ENCODE results near the gene RCAN2. TPM values are rescaled to one million over a fixed set of nuclear protein-coding genes. Genes with fewer than 3 reads are reported as not detected.

The RCAN2 gene
- total RNA-seq, 1 experiment from 2014 or later, result 3.7 TPM

DNA sequence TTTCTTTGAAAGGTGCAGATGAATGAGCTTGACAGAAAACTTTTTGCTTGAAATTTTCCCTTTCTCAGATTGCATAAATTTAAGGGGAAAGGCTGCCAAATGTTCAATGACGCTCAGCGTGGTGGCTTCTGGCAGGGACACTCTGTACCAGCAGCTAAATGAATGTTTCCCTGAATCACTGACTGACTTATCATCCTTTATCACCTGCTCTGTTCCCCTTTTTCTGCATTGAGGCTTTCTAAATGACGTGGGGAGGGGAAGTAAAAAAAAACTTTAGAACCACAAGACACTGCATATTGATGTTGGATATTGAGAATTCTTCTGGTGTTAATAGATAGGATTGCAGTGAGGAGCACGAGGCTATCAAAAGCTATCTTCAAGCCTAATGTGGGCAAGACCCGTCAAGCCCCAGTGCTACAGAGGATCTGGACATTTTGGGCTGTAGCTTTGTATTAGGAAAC is 273.5 kb downstream of the RCAN2 start:
- H3K4me3 Mint-ChIP-seq (ENCODE audit: low read depth, unreplicated experiment), result no peak overlapping the region
- DNase-seq, result no peak
- no TSS peak for BruUV-seq (replicated peaks)
- CTCF ChIA-PET, result interaction anchor here (1.4 to 1.8 kb wide), 2 partner anchors 127 to 193 kb away, joined by 4 to 5 read pairs; no protein-coding TSS in a partner anchor
- intact Hi-C loops (cut with micrococcal nuclease; ENCODE audit: unreplicated experiment), result no loop called here
- no peak overlapping the region for H3K27ac Mint-ChIP-seq (ENCODE audit: unreplicated experiment)
- TF ChIP-seq, protein P1, sequence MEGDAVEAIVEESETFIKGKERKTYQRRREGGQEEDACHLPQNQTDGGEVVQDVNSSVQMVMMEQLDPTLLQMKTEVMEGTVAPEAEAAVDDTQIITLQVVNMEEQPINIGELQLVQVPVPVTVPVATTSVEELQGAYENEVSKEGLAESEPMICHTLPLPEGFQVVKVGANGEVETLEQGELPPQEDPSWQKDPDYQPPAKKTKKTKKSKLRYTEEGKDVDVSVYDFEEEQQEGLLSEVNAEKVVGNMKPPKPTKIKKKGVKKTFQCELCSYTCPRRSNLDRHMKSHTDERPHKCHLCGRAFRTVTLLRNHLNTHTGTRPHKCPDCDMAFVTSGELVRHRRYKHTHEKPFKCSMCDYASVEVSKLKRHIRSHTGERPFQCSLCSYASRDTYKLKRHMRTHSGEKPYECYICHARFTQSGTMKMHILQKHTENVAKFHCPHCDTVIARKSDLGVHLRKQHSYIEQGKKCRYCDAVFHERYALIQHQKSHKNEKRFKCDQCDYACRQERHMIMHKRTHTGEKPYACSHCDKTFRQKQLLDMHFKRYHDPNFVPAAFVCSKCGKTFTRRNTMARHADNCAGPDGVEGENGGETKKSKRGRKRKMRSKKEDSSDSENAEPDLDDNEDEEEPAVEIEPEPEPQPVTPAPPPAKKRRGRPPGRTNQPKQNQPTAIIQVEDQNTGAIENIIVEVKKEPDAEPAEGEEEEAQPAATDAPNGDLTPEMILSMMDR (IDR thresholded peaks at IDR 0.05; ENCODE audit: unreplicated experiment), result no peak
- no peaks in the 10 kb centered on the region for H3K36me3 Mint-ChIP-seq (ENCODE audit: insufficient read depth, unreplicated experiment)
- H3K4me1 Mint-ChIP-seq (ENCODE audit: low read depth, unreplicated experiment), result no peaks in the 10 kb centered on the region
- no peaks in the 10 kb centered on the region for H3K9me3 Mint-ChIP-seq (ENCODE audit: low read depth, unreplicated experiment)
- H3K27me3 Mint-ChIP-seq (ENCODE audit: unreplicated experiment), result peaks cover 16% of the 10 kb centered on the region

- no peaks in the 10 kb centered on the region for H3K9me3 Mint-ChIP-seq (ENCODE audit: low read depth, unreplicated experiment)
- no peak overlapping the region for H3K4me3 Mint-ChIP-seq (ENCODE audit: low read depth, unreplicated experiment)
- intact Hi-C loops (cut with micrococcal nuclease; ENCODE audit: unreplicated experiment), result no loop called here
- H3K27me3 Mint-ChIP-seq (ENCODE audit: unreplicated experiment), result peaks cover 13% of the 10 kb centered on the region
- CTCF ChIA-PET, result interaction anchor here (1.4 to 1.8 kb wide), 2 partner anchors 126 to 194 kb away, joined by 4 to 5 read pairs; no protein-coding TSS in a partner anchor
- H3K27ac Mint-ChIP-seq (ENCODE audit: unreplicated experiment), result no peak overlapping the region
- H3K36me3 Mint-ChIP-seq (ENCODE audit: insufficient read depth, unreplicated experiment), result no peaks in the 10 kb centered on the region
- DNase-seq, result no peak
- BruUV-seq (replicated peaks), result no TSS peak
- TF ChIP-seq, protein P1 (IDR thresholded peaks at IDR 0.05; ENCODE audit: unreplicated experiment), result no peak
- H3K4me1 Mint-ChIP-seq (ENCODE audit: low read depth, unreplicated experiment), result no peaks in the 10 kb centered on the region
These were observed 274.4 kb downstream of the RCAN2 start for GRCh38 chr6:46216879-46217278.

DNA sequence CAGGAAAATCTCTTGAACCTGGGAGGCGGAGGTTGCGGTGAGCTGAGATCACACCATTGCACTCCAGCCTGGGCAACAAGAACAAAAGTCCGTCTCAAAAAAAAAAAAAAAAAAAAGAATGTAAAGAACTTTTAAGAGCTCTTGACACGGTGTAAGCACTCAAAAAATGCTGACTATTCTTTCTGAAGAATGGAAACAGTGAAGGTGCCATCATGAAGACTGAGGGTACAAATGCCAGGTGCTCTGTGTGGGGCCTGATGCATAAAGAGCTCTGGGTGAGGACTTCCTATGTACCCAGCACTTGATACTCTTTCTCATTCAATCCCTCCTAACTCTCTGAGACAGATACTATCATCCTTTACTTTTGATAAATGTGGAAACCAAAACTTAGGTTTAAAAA is 275.5 kb downstream of the RCAN2 start:
- no TSS peak for BruUV-seq (replicated peaks)
- Mint-ChIP-seq H3K4me1 (ENCODE audit: low read depth, unreplicated experiment) (no peaks in the 10 kb centered on the region), H3K36me3 (ENCODE audit: insufficient read depth, unreplicated experiment) (no peaks in the 10 kb centered on the region), H3K4me3 (ENCODE audit: low read depth, unreplicated experiment) (no peak overlapping the region), H3K27me3 (ENCODE audit: unreplicated experiment) (peaks cover 18% of the 10 kb centered on the region), H3K27ac (ENCODE audit: unreplicated experiment) (no peak overlapping the region), H3K9me3 (ENCODE audit: low read depth, unreplicated experiment) (no peaks in the 10 kb centered on the region)
- TF ChIP-seq, protein P1 (IDR thresholded peaks at IDR 0.05; ENCODE audit: unreplicated experiment), result no peak
- intact Hi-C loops (cut with micrococcal nuclease; ENCODE audit: unreplicated experiment), result no loop called here
- DNase-seq, result no peak
- CTCF ChIA-PET, result interaction anchor here (0.6 kb wide), 1 partner anchor 190 kb away, joined by 6 read pairs; no protein-coding TSS in a partner anchor

- H3K9me3 Mint-ChIP-seq (ENCODE audit: low read depth, unreplicated experiment), result no peaks in the 10 kb centered on the region
- intact Hi-C loops (cut with micrococcal nuclease; ENCODE audit: unreplicated experiment), result no loop called here
- H3K27me3 Mint-ChIP-seq (ENCODE audit: unreplicated experiment), result peaks cover 23% of the 10 kb centered on the region
- DNase-seq, result no peak
- H3K36me3 Mint-ChIP-seq (ENCODE audit: insufficient read depth, unreplicated experiment), result no peaks in the 10 kb centered on the region
- no TSS peak for BruUV-seq (replicated peaks)
- CTCF ChIA-PET, result interaction anchor here (0.9 to 1.0 kb wide), 2 partner anchors 14 to 39 kb away, joined by 3 read pairs; no protein-coding TSS in a partner anchor
- no peaks in the 10 kb centered on the region for H3K4me1 Mint-ChIP-seq (ENCODE audit: low read depth, unreplicated experiment)
- no peak overlapping the region for H3K27ac Mint-ChIP-seq (ENCODE audit: unreplicated experiment)
- H3K4me3 Mint-ChIP-seq (ENCODE audit: low read depth, unreplicated experiment), result no peak overlapping the region
- TF ChIP-seq, protein P1 (IDR thresholded peaks at IDR 0.05; ENCODE audit: unreplicated experiment), result no peak
These were observed 276.0 kb downstream of the RCAN2 start for GRCh38 chr6:46215213-46215612.

Measured in Calu3 (cell line).